Measurements from ENCODE around the gene CEP135.

DNA sequence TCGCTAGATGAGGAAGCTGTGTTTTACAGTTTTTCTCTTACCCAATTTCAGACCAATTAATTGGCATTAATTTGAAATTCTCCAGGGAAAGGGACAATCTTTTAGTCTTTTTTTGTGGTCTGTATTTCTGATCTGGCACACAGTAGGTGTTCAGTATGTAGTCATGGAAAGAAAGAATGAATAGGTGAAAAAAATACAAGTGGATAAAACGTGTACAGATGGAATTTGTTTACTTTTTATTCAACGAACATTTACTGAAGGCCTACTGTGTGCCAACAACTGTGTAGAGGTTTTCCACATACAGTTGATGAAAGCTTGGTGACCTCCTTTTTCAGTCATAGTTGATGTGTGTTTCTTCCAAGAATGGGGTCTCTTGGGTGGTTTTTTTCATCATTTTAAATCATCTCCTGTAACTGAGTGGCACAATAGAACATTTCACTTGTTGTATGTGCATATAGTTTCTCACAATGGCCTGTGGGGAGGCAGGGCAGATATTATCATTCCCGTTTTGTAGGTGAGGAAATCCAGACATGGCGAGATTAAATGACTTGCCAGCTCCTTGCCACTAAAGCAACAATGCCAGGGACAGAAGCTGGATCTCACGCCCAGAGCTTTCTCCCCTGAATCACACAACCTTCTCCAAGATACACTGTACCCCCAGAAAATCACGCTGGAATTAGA lies 102.4 kb downstream of the CEP135 start:
- no peak for TF ChIP-seq EZH2phosphoT487 (IDR thresholded peaks at IDR 0.05; ENCODE audit: borderline replicate concordance, low read depth, low read length)
- TF ChIP-seq, protein P1, sequence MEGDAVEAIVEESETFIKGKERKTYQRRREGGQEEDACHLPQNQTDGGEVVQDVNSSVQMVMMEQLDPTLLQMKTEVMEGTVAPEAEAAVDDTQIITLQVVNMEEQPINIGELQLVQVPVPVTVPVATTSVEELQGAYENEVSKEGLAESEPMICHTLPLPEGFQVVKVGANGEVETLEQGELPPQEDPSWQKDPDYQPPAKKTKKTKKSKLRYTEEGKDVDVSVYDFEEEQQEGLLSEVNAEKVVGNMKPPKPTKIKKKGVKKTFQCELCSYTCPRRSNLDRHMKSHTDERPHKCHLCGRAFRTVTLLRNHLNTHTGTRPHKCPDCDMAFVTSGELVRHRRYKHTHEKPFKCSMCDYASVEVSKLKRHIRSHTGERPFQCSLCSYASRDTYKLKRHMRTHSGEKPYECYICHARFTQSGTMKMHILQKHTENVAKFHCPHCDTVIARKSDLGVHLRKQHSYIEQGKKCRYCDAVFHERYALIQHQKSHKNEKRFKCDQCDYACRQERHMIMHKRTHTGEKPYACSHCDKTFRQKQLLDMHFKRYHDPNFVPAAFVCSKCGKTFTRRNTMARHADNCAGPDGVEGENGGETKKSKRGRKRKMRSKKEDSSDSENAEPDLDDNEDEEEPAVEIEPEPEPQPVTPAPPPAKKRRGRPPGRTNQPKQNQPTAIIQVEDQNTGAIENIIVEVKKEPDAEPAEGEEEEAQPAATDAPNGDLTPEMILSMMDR (conservative IDR thresholded peaks at IDR 0.05; ENCODE audit: low read length): no peak

Data from OCI-LY7 (cell line).